ENCODE results near the gene ATP2B1. TPM values are rescaled to one million over a fixed set of nuclear protein-coding genes. Genes with fewer than 3 reads are reported as not detected.

Gene ATP2B1
- polyA plus RNA-seq, 2 of the 4 experiments (the other 2 are of a cell fraction): 52.7 to 132 TPM

- TF ChIP-seq USF2 (IDR thresholded peaks at IDR 0.05) (no peak), EP300 (IDR thresholded peaks at IDR 0.05) (no peak)
Measured at GRCh38 chr12:89565002-89565401, 143.6 kb downstream of the ATP2B1 start (continued).

- POLR2A ChIA-PET: no interaction called here
- CTCF ChIA-PET: interaction anchor here (1.5 to 1.6 kb wide), 2 partner anchors 21 to 1385 kb away, joined by 3 read pairs; no protein-coding TSS in a partner anchor
Measured at GRCh38 chr12:89559753-89560152, 148.9 kb downstream of the ATP2B1 start.

GRCh38 chr12:89556976-89557375 is 151.7 kb downstream of the ATP2B1 start:
- no peak overlapping the region for H3K4me2 ChIP-seq
- ChIA-PET POLR2A (no interaction called here), CTCF (interaction anchor here (3.5 kb wide), 1 partner anchor 14 kb away, joined by 14 read pairs; no protein-coding TSS in a partner anchor)
- no peak overlapping the region for H3K4me3 ChIP-seq
- H3K27ac ChIP-seq: no peak overlapping the region
- FAIRE-seq: no peak
- no peak for ATAC-seq
- no peak for DNase-seq (ENCODE audit: low read depth in 1 of 2, low spot score in 1 of 2)
- no peaks in the 10 kb centered on the region for H3K9me3 ChIP-seq
- TF ChIP-seq RCOR1 (IDR thresholded peaks at IDR 0.05; ENCODE audit: low read depth, low read length): no peak
- no peak for TF ChIP-seq FOSL2 (IDR thresholded peaks at IDR 0.05)
- no peak for TF ChIP-seq FOSL2 (CRISPR knock-in tag; IDR thresholded peaks at IDR 0.05)
- no peak for TF ChIP-seq CHD4 (IDR thresholded peaks at IDR 0.05; ENCODE audit: borderline replicate concordance)
- no peak for TF ChIP-seq PBX3 (IDR thresholded peaks at IDR 0.05)
- TF ChIP-seq NFE2L2 (conservative IDR thresholded peaks at IDR 0.05; ENCODE audit: low read length): no peak
- no peak for TF ChIP-seq NR3C1 (IDR thresholded peaks at IDR 0.05)
- no peak for TF ChIP-seq TFCP2L1 (CRISPR knock-in tag; IDR thresholded peaks at IDR 0.05)
- TF ChIP-seq ESRRA (IDR thresholded peaks at IDR 0.05; ENCODE audit: borderline replicate concordance, low read length): no peak
- TF ChIP-seq HES2 (IDR thresholded peaks at IDR 0.05): no peak
- no peak for TF ChIP-seq CHD2 (IDR thresholded peaks at IDR 0.05; ENCODE audit: low read length, partially characterized antibody)
- no peak for TF ChIP-seq MYC (IDR thresholded peaks at IDR 0.05; ENCODE audit: borderline replicate concordance, low read length)
- TF ChIP-seq BCL3 (IDR thresholded peaks at IDR 0.05): no peak
- no peak for TF ChIP-seq POLR2A (IDR thresholded peaks at IDR 0.05; ENCODE audit: low read length)
- 90% methylated on average over 2 of the region's 2 CpGs for WGBS (ENCODE audit: missing lambda C conversion rate)
- no peaks in the 10 kb centered on the region for H3K4me1 ChIP-seq

More at GRCh38 chr12:89559753-89560152, 148.9 kb downstream of the ATP2B1 start:
- TF ChIP-seq NPAS2 (CRISPR knock-in tag; IDR thresholded peaks at IDR 0.05; ENCODE audit: borderline replicate concordance): no peak
- no peak for TF ChIP-seq FOSL2 (IDR thresholded peaks at IDR 0.05)
- TF ChIP-seq FOSL2 (CRISPR knock-in tag; IDR thresholded peaks at IDR 0.05): no peak
- TF ChIP-seq RCOR1 (IDR thresholded peaks at IDR 0.05; ENCODE audit: low read depth, low read length): no peak
- TF ChIP-seq CTCF (IDR thresholded peaks at IDR 0.05): no peak
- TF ChIP-seq HOXB13 (CRISPR knock-in tag; IDR thresholded peaks at IDR 0.05; ENCODE audit: low read depth): no peak
- no peak for TF ChIP-seq POLR2A (IDR thresholded peaks at IDR 0.05; ENCODE audit: low read length)
- TF ChIP-seq HES2 (IDR thresholded peaks at IDR 0.05): no peak
- no peak for TF ChIP-seq TFCP2L1 (CRISPR knock-in tag; IDR thresholded peaks at IDR 0.05)
- no peak for TF ChIP-seq JUNB (IDR thresholded peaks at IDR 0.05)
- no peak for TF ChIP-seq TP53 (CRISPR knock-in tag; IDR thresholded peaks at IDR 0.05)
- no peak for TF ChIP-seq MAZ (IDR thresholded peaks at IDR 0.05; ENCODE audit: borderline replicate concordance, low read depth, low read length)
- no peak for TF ChIP-seq CBX8 (IDR thresholded peaks at IDR 0.05)
- no peak for DNase-seq (ENCODE audit: low read depth in 1 of 2, low spot score in 1 of 2)
- Histone ChIP-seq H3K27ac (no peak overlapping the region), H3K4me2 (no peak overlapping the region), H3K4me1 (no peaks in the 10 kb centered on the region), H3K4me3 (no peak overlapping the region), H3K9me3 (no peaks in the 10 kb centered on the region)
- no peak for FAIRE-seq
- ATAC-seq: no peak
- 74% methylated on average over 10 of the region's 10 CpGs for WGBS (ENCODE audit: missing lambda C conversion rate)
